RWPE1 (cell line): ENCODE results near the gene PLCL1.

Source experiments
- CTCF ChIA-PET: fragments of 350-600 bp; sonication (Branson Sonifier 250); formaldehyde crosslinking; extraction: SDS; loops from one replicate; lab custom pipeline; 2021; lab: Yijun Ruan, JAX
- POLR2A ChIA-PET: fragments of 400-600 bp; formaldehyde crosslinking; extraction: SDS; loops from one replicate; lab custom pipeline; 2020; ENCODE audit warnings: antibody characterized with exemption; ENCODE audit not compliant: low non-redundant PET; lab: Yijun Ruan, JAX
- DNase-seq: peaks from one replicate; pipeline ENCODE4 v3.0.0; 2012; ENCODE audit warnings: low spot score
- H3K27ac ChIP-seq: fragments of 450-650 bp; 2 replicates; pipeline ENCODE4 v1.5.1; 2017
- TF ChIP-seq, protein P1 (sequence below): fragments of 450-650 bp; conservative IDR thresholded peaks from 2 replicates; pipeline ENCODE4 v1.5.1; 2017; ENCODE audit warnings: low read depth, mild to moderate bottlenecking

PLCL1 gene

GRCh38 chr2:198098386-198098785 lies 294.0 kb downstream of the PLCL1 start:
- TF ChIP-seq, protein P1, sequence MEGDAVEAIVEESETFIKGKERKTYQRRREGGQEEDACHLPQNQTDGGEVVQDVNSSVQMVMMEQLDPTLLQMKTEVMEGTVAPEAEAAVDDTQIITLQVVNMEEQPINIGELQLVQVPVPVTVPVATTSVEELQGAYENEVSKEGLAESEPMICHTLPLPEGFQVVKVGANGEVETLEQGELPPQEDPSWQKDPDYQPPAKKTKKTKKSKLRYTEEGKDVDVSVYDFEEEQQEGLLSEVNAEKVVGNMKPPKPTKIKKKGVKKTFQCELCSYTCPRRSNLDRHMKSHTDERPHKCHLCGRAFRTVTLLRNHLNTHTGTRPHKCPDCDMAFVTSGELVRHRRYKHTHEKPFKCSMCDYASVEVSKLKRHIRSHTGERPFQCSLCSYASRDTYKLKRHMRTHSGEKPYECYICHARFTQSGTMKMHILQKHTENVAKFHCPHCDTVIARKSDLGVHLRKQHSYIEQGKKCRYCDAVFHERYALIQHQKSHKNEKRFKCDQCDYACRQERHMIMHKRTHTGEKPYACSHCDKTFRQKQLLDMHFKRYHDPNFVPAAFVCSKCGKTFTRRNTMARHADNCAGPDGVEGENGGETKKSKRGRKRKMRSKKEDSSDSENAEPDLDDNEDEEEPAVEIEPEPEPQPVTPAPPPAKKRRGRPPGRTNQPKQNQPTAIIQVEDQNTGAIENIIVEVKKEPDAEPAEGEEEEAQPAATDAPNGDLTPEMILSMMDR, result no peak
- POLR2A ChIA-PET, result no interaction called here
- CTCF ChIA-PET, result interaction anchor here (0.6 kb wide), 1 partner anchor 211 kb away, joined by 3 read pairs; no protein-coding TSS in a partner anchor
- no peak overlapping the region for H3K27ac ChIP-seq
- no peak for DNase-seq

DNA sequence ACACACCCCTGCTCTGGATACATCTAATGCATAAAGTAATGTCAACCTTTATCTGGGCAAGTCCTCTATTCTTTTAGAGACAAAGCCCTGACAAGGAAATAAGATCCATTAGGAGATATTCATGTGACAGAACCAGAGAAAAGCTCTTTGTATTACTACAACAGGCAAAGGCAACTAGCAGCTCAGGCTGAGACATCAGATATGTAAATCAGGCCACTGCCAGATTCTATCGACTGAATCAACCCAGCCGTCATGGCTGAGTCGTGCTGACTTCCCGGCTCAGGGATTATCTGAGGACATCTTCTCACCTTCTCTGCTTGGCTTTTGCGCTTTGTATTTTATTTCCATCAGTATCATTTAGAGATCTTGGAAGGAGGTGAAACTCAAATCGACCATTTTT lies 294.5 kb downstream of the PLCL1 start:
- ChIA-PET POLR2A (no interaction called here), CTCF (interaction anchor here (0.6 kb wide), 1 partner anchor 222 kb away, joined by 3 read pairs; no protein-coding TSS in a partner anchor)
- no peak overlapping the region for H3K27ac ChIP-seq
- no peak for DNase-seq
- TF ChIP-seq, protein P1, result no peak

DNA sequence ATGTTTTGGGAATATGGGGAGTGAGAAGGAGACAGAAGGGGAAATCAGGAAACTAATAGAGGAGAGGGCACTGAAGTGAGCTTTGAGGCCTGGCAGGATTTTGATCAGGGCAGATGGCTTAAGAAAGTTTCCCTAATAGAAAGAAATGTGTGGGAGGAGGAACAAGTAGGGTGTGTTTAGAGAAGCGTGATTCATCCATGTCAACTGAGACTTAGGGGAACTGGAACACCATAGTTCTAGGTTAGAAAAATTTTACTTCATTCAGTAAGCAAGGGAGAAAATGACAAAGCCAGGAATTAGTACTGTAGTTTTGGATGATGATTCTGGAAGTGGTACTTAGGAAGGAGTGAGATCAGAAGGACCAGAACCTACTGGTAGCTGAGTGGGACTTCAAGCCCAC lies 296.0 kb downstream of the PLCL1 start:
- CTCF ChIA-PET, result no interaction called here

GRCh38 chr2:198101688-198102087 lies 297.3 kb downstream of the PLCL1 start:
- no peak overlapping the region for H3K27ac ChIP-seq
- ChIA-PET POLR2A (no interaction called here), CTCF (interaction anchor here (0.5 kb wide), 1 partner anchor 537 kb away, joined by 3 read pairs; no protein-coding TSS in a partner anchor)
- TF ChIP-seq, protein P1, result no peak
- DNase-seq, result no peak

More for the DNA sequence above, 296.0 kb downstream of the PLCL1 start:
- TF ChIP-seq, protein P1, result no peak
- H3K27ac ChIP-seq, result no peak overlapping the region
- POLR2A ChIA-PET, result no interaction called here
- peak; percentile 6 for DNase-seq

GRCh38 chr2:198102120-198102519 lies 297.7 kb downstream of the PLCL1 start:
- ChIA-PET CTCF (interaction anchor here (0.5 to 0.6 kb wide), 2 partner anchors 536 to 1020 kb away, joined by 3 read pairs; no protein-coding TSS in a partner anchor), POLR2A (no interaction called here)

GRCh38 chr2:198102856-198103255 lies 298.5 kb downstream of the PLCL1 start:
- ChIA-PET CTCF (interaction anchor here (0.6 kb wide), 1 partner anchor 1021 kb away, joined by 3 read pairs; no protein-coding TSS in a partner anchor), POLR2A (no interaction called here)
- TF ChIP-seq, protein P1, result no peak
- H3K27ac ChIP-seq, result no peak overlapping the region
- DNase-seq, result no peak

More at GRCh38 chr2:198102120-198102519, 297.7 kb downstream of the PLCL1 start:
- H3K27ac ChIP-seq, result no peak overlapping the region
- TF ChIP-seq, protein P1, result no peak
- DNase-seq, result no peak
